Measurements from ENCODE around the gene ANG. TPM values are rescaled to one million over a fixed set of nuclear protein-coding genes. Genes with fewer than 3 reads are reported as not detected.

ANG gene
- polyA plus RNA-seq, 1 of the 3 experiments (the other 2 are of a cell fraction): 3.6 TPM

GRCh38 chr14:20658246-20658645, 30.3 kb upstream of the ANG start:
- Histone ChIP-seq H3K27ac (ENCODE audit: low read depth in 2 of 2, low read length in 1 of 2) (no peak overlapping the region), H2AFZ (ENCODE audit: low read depth) (no peak overlapping the region), H3K27me3 (ENCODE audit: insufficient read depth) (peaks cover 82% of the 10 kb centered on the region), H3K4me3 (ENCODE audit: low read depth in 2 of 2, low read length in 1 of 2) (no peak overlapping the region), H3F3A (replicated peaks; ENCODE audit: insufficient read depth) (no peaks in the 10 kb centered on the region), H3K4me1 (ENCODE audit: control insufficient read depth in 1 of 2, insufficient read depth in 2 of 2, low read depth in 1 of 2, low read length in 1 of 2) (no peaks in the 10 kb centered on the region), H3K4me2 (no peak overlapping the region), H3K9me3 (no peaks in the 10 kb centered on the region), H3K9ac (no peak overlapping the region), H4K20me1 (ENCODE audit: insufficient read depth) (no peaks in the 10 kb centered on the region), H3K9me2 (no peaks in the 10 kb centered on the region), H3K36me3 (replicated peaks in 1 of 2; ENCODE audit: control insufficient read depth in 1 of 2, insufficient read depth in 2 of 2, low read length in 1 of 2) (no peaks in the 10 kb centered on the region), H3K79me2 (ENCODE audit: insufficient read depth) (no peaks in the 10 kb centered on the region)
- WGBS (ENCODE audit: low lambda C conversion rate): 0% methylated on average over 1 of the region's 3 CpGs
- ChIA-PET POLR2A (no interaction called here), CTCF (interaction anchor here (1.1 kb wide), 1 partner anchor 33 kb away, joined by 3 read pairs; no protein-coding TSS in a partner anchor)
- DNase-seq: no peak
- TF ChIP-seq RCOR1 (IDR thresholded peaks at IDR 0.05; ENCODE audit: low read length) (no peak), GATA2 (CRISPR knock-in tag; IDR thresholded peaks at IDR 0.05) (no peak), TEAD4 (IDR thresholded peaks at IDR 0.05; ENCODE audit: borderline replicate concordance, insufficient read depth) (no peak), POLR2AphosphoS5 (IDR thresholded peaks at IDR 0.05; ENCODE audit: low read depth, low read length) (no peak), MAX (IDR thresholded peaks at IDR 0.05; ENCODE audit: low read depth) (no peak)

GRCh38 chr14:20659336-20659735, 29.2 kb upstream of the ANG start:
- Histone ChIP-seq H3K27ac (ENCODE audit: low read depth in 2 of 2, low read length in 1 of 2) (no peak overlapping the region), H3K4me2 (no peak overlapping the region), H3K4me3 (ENCODE audit: low read depth in 2 of 2, low read length in 1 of 2) (no peak overlapping the region), H3K9me3 (no peaks in the 10 kb centered on the region), H4K20me1 (ENCODE audit: insufficient read depth) (no peaks in the 10 kb centered on the region), H3K9ac (no peak overlapping the region), H3F3A (replicated peaks; ENCODE audit: insufficient read depth) (no peaks in the 10 kb centered on the region), H3K9me2 (no peaks in the 10 kb centered on the region), H3K4me1 (ENCODE audit: control insufficient read depth in 1 of 2, insufficient read depth in 2 of 2, low read depth in 1 of 2, low read length in 1 of 2) (no peaks in the 10 kb centered on the region), H3K36me3 (replicated peaks in 1 of 2; ENCODE audit: control insufficient read depth in 1 of 2, insufficient read depth in 2 of 2, low read length in 1 of 2) (no peaks in the 10 kb centered on the region), H2AFZ (ENCODE audit: low read depth) (no peak overlapping the region), H3K27me3 (ENCODE audit: insufficient read depth) (peaks cover 82% of the 10 kb centered on the region), H3K79me2 (ENCODE audit: insufficient read depth) (no peaks in the 10 kb centered on the region)
- ChIA-PET POLR2A (no interaction called here), CTCF (interaction anchor here (1.1 kb wide), 1 partner anchor 32 kb away, joined by 3 read pairs; no protein-coding TSS in a partner anchor)
- TF ChIP-seq MAX (IDR thresholded peaks at IDR 0.05; ENCODE audit: low read depth): no peak
- TF ChIP-seq ZBTB33 (IDR thresholded peaks at IDR 0.05; ENCODE audit: borderline replicate concordance, low read depth): no peak
- TF ChIP-seq REST (IDR thresholded peaks at IDR 0.05; ENCODE audit: low read depth, low read length): no peak
- TF ChIP-seq YY1 (IDR thresholded peaks at IDR 0.05; ENCODE audit: low read depth): no peak
- TF ChIP-seq IRF3 (IDR thresholded peaks at IDR 0.05; ENCODE audit: low read depth, low read length): no peak
- TF ChIP-seq ELF1 (IDR thresholded peaks at IDR 0.05): no peak
- TF ChIP-seq MXI1 (IDR thresholded peaks at IDR 0.05; ENCODE audit: low read depth, low read length): no peak
- TF ChIP-seq NFIC (IDR thresholded peaks at IDR 0.05; ENCODE audit: borderline replicate concordance): no peak
- no peak for TF ChIP-seq GABPA (IDR thresholded peaks at IDR 0.05; ENCODE audit: low read depth)
- TF ChIP-seq GATA2 (CRISPR knock-in tag; IDR thresholded peaks at IDR 0.05): no peak
- no peak for TF ChIP-seq TAF1 (IDR thresholded peaks at IDR 0.05; ENCODE audit: borderline replicate concordance, low read depth, low read length)
- TF ChIP-seq RCOR1 (IDR thresholded peaks at IDR 0.05; ENCODE audit: low read length): no peak
- TF ChIP-seq MEF2A (IDR thresholded peaks at IDR 0.05; ENCODE audit: borderline replicate concordance, low read depth): no peak
- TF ChIP-seq FOSL2 (IDR thresholded peaks at IDR 0.05; ENCODE audit: borderline replicate concordance, low read depth): no peak
- TF ChIP-seq RAD21 (IDR thresholded peaks at IDR 0.05; ENCODE audit: low read length): no peak
- no peak for TF ChIP-seq USF1 (IDR thresholded peaks at IDR 0.05; ENCODE audit: borderline replicate concordance, low read depth)
- no peak for TF ChIP-seq POLR2AphosphoS5 (IDR thresholded peaks at IDR 0.05; ENCODE audit: low read depth, low read length)
- 17% methylated on average over 6 of the region's 6 CpGs for WGBS (ENCODE audit: low lambda C conversion rate)
- no peak for DNase-seq

All from SK-N-SH (cell line).